Ishikawa (cell line): ENCODE data around the gene DCLRE1C.

Source experiments
- CEBPB ChIP-seq: IDR thresholded peaks from 2 replicates; pipeline ENCODE4 v1.6.1; 2012
- EP300 ChIP-seq: IDR thresholded peaks from 2 replicates; pipeline ENCODE4 v1.6.1; 2012; ENCODE audit warnings: borderline replicate concordance
- FOXM1 ChIP-seq: IDR thresholded peaks from 2 replicates; pipeline ENCODE4 v1.6.1; 2012; ENCODE audit warnings: low read depth, borderline replicate concordance
- RAD21 ChIP-seq: IDR thresholded peaks from 2 replicates; pipeline ENCODE4 v1.6.1; 2012; ENCODE audit warnings: low read depth
- REST ChIP-seq: IDR thresholded peaks from 2 replicates; pipeline ENCODE4 v1.6.1; 2012; ENCODE audit warnings: low read depth, mild to moderate bottlenecking
- TAF1 ChIP-seq: IDR thresholded peaks from 2 replicates; pipeline ENCODE4 v1.6.1; 2012; ENCODE audit warnings: low read depth, mild to moderate bottlenecking
- TCF12 ChIP-seq: IDR thresholded peaks from 2 replicates; pipeline ENCODE4 v1.6.1; 2012; ENCODE audit warnings: low read depth
- TEAD4 ChIP-seq: IDR thresholded peaks from 2 replicates; pipeline ENCODE4 v1.6.1; 2012
- YY1 ChIP-seq: IDR thresholded peaks from 2 replicates; pipeline ENCODE4 v1.6.1; 2012; ENCODE audit warnings: low read depth
- TF ChIP-seq, protein P1 (sequence below): IDR thresholded peaks from 2 replicates; pipeline ENCODE4 v1.6.1; 2012

DNA sequence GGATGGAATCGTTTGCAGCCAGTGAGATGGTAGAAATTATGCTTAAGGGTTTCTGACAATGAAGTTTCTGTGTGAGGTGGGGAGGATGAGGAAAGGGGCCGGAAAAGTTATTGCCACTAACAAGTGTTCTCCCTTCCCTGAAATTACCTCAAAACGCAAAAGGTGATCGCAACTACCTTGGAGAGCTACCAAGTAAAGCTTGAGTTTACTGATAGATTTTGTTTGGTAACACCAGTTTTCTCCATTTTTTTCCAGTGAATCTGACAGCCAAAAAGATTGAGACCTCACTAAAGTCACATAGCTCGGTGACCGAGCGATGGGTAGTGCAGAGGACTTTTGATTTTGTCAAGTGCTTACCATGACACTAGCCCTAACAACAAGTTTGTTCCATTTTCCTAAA lies 73.7 kb downstream of the DCLRE1C start:
- TF ChIP-seq YY1 (no peak), TAF1 (no peak), REST (peak; percentile 69), CEBPB (no peak), TEAD4 (no peak), RAD21 (no peak), EP300 (no peak), TCF12 (no peak), FOXM1 (no peak)
- TF ChIP-seq, protein P1, sequence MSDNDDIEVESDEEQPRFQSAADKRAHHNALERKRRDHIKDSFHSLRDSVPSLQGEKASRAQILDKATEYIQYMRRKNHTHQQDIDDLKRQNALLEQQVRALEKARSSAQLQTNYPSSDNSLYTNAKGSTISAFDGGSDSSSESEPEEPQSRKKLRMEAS: no peak
